ENCODE results near the gene MSH6. TPM values are rescaled to one million over a fixed set of nuclear protein-coding genes. Genes with fewer than 3 reads are reported as not detected.

Gene MSH6
- polyA plus RNA-seq, 1 experiment: 43.7 TPM

DNA sequence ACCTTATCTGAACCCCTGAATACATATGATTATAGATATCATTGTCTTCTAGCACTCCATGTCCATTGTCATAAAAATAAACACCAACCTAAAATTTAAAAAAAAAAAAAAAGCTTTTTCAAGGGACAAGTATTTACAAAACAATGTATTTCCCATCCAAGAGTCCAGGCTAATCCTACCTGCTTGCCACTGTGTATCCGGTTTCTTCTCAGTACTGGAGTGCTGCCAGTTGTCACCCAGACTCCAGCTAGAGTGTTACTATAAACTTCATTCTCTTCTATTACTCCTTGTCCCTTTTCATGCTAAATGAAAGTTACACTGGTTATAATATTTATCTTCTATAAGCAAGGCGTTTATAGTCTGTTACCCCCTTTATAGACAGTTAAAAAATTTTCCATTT is 35.8 kb downstream of the MSH6 start:
- no peak for DNase-seq (ENCODE audit: low read depth, low spot score)
- no peaks in the 10 kb centered on the region for H3K27me3 ChIP-seq (ENCODE audit: control insufficient read depth, insufficient read depth, low read length)
- no peak for TF ChIP-seq CTCF (IDR thresholded peaks at IDR 0.05; ENCODE audit: low read depth, low read length)
- no peak overlapping the region for H3K4me3 ChIP-seq (ENCODE audit: low read depth, low read length)
- no peaks in the 10 kb centered on the region; the same call in 1 of the 2 replicates for H3K9me3 ChIP-seq (ENCODE audit: control insufficient read depth, insufficient read depth, low read length)
- no peak overlapping the region for H3K27ac ChIP-seq (ENCODE audit: low read depth, low read length)
- CTCF ChIA-PET: no interaction called here
- POLR2A ChIA-PET: interaction anchor here (0.6 to 0.7 kb wide), 2 partner anchors 10 to 12 kb away, joined by 3 to 5 read pairs; no protein-coding TSS in a partner anchor

DNA sequence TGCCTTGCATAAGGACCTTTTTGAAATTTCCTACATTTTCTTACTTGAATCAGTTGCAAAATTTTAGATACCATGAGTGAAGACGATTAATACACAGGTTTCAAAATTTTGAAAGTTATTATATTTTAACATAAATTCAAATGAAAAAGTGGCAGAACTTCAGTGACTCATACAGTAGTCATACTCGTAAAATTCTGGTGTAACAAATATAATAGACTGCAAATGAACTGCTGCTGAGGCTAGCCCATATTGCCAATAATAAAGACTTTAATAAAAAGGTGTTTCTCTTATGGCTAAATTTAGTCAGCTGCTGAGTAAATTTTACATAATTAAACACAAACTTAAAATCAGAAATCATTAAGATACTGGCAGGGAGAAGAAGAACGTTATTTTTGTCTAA is 36.9 kb downstream of the MSH6 start:
- no peak overlapping the region for H3K4me3 ChIP-seq (ENCODE audit: low read depth, low read length)
- CTCF ChIA-PET: no interaction called here

DNA sequence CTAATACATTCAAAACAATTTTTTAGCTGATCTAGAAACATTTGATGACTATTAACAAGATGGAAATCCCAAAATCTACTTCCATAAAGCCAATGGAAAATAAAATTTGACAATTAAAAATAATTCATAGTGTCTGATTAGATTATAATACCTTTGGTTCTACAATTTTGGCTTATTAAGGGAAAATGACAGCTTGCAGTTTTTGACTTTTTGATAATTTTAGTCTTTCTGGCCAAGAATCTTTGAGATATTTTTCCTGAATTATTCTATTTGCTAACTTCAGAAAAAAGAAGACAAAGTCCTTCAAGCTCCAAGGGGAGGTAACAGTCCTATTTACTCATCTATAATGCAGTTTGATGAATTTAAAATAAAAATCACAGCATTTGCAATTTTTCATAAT is 39.6 kb downstream of the MSH6 start:
- Histone ChIP-seq H3K4me3 (ENCODE audit: low read depth, low read length) (no peak overlapping the region), H3K27ac (ENCODE audit: low read depth, low read length) (no peak overlapping the region), H3K9me3 (ENCODE audit: control insufficient read depth, insufficient read depth, low read length) (no peaks in the 10 kb centered on the region), H3K27me3 (ENCODE audit: control insufficient read depth, insufficient read depth, low read length) (no peaks in the 10 kb centered on the region)
- no peak for TF ChIP-seq CTCF (IDR thresholded peaks at IDR 0.05; ENCODE audit: low read depth, low read length)
- ChIA-PET CTCF (interaction anchor here (0.9 kb wide), 1 partner anchor 649 kb away, joined by 3 read pairs; no protein-coding TSS in a partner anchor), POLR2A (no interaction called here)
- no peak for DNase-seq (ENCODE audit: low read depth, low spot score)

More for the DNA sequence above, 36.9 kb downstream of the MSH6 start:
- DNase-seq (ENCODE audit: low read depth, low spot score): no peak
- H3K27me3 ChIP-seq (ENCODE audit: control insufficient read depth, insufficient read depth, low read length): no peaks in the 10 kb centered on the region
- no peaks in the 10 kb centered on the region; the same call in 1 of the 2 replicates for H3K9me3 ChIP-seq (ENCODE audit: control insufficient read depth, insufficient read depth, low read length)
- POLR2A ChIA-PET: no interaction called here
- TF ChIP-seq CTCF (IDR thresholded peaks at IDR 0.05; ENCODE audit: low read depth, low read length): no peak
- H3K27ac ChIP-seq (ENCODE audit: low read depth, low read length): no peak overlapping the region

GRCh38 chr2:47833516-47833968 is 50.6 kb downstream of the MSH6 start:
- H3K9me3 ChIP-seq (ENCODE audit: control insufficient read depth, insufficient read depth, low read length): no peaks in the 10 kb centered on the region
- TF ChIP-seq CTCF (IDR thresholded peaks at IDR 0.05; ENCODE audit: low read depth, low read length): no peak
- H3K4me3 ChIP-seq (ENCODE audit: low read depth, low read length): no peak overlapping the region
- ChIA-PET CTCF (interaction anchor here (1.0 to 1.3 kb wide), 2 partner anchors 24 to 273 kb away, joined by 3 to 4 read pairs; no protein-coding TSS in a partner anchor), POLR2A (no interaction called here)
- H3K27ac ChIP-seq (ENCODE audit: low read depth, low read length): no peak overlapping the region
- DNase-seq (ENCODE audit: low read depth, low spot score): no peak
- H3K27me3 ChIP-seq (ENCODE audit: control insufficient read depth, insufficient read depth, low read length): no peaks in the 10 kb centered on the region

GRCh38 chr2:47838249-47838648 is 55.3 kb downstream of the MSH6 start:
- Histone ChIP-seq H3K9me3 (ENCODE audit: control insufficient read depth, insufficient read depth, low read length) (no peaks in the 10 kb centered on the region; the same call in 1 of the 2 replicates), H3K27me3 (ENCODE audit: control insufficient read depth, insufficient read depth, low read length) (no peaks in the 10 kb centered on the region), H3K27ac (ENCODE audit: low read depth, low read length) (no peak overlapping the region), H3K4me3 (ENCODE audit: low read depth, low read length) (no peak overlapping the region)
- ChIA-PET POLR2A (no interaction called here), CTCF (interaction anchor here (0.6 to 1.4 kb wide), 2 partner anchors 19 to 271 kb away, joined by 4 to 6 read pairs; no protein-coding TSS in a partner anchor)
- no peak for TF ChIP-seq CTCF (IDR thresholded peaks at IDR 0.05; ENCODE audit: low read depth, low read length)
- DNase-seq (ENCODE audit: low read depth, low spot score): no peak
